ENCODE measurements around the gene EIF2B2.
"Not testable (repeated sequence)": the region's sequence is repeated elsewhere in the genome, so short reads cannot be mapped to it uniquely, and the experiment has no call there.

Gene EIF2B2

DNA sequence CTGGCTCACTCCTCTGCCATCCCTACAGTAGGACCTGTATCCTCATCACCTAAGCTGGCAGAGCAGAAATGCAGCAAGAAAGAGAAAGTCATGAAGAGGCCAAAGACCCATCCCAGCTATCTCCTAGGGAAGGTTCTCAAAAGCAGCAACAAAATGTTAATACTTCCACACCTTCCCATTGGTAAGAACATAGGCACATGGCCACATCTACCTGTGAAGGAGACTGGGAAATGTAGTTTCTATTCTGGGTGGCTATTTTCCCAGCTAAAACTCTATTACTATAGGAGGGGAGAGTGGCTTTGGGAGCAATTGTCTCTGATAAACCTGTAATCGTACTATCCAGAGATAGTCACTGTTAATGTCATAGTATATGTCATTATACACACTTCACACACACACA lies 13.7 kb upstream of the EIF2B2 start:
- no peaks in the 10 kb centered on the region for H3K9me3 Mint-ChIP-seq
- H3K27me3 Mint-ChIP-seq: peaks cover 22% of the 10 kb centered on the region
- no peak overlapping the region for H3K27ac Mint-ChIP-seq
- CTCF ChIA-PET: no interaction called here
- no peak overlapping the region for H3K4me3 Mint-ChIP-seq
- no peaks in the 10 kb centered on the region for H3K4me1 Mint-ChIP-seq
- H3K36me3 Mint-ChIP-seq: no peaks in the 10 kb centered on the region
- DNase-seq: no peak

- H3K9me3 Mint-ChIP-seq, H3K27ac Mint-ChIP-seq, H3K36me3 Mint-ChIP-seq, H3K4me3 Mint-ChIP-seq, DNase-seq, CTCF ChIA-PET, H3K4me1 Mint-ChIP-seq: not testable (repeated sequence)
- peaks cover 12% of the 10 kb centered on the region for H3K27me3 Mint-ChIP-seq
These were observed 8.5 kb upstream of the EIF2B2 start for GRCh38 chr14:74994182-74994581.

DNA sequence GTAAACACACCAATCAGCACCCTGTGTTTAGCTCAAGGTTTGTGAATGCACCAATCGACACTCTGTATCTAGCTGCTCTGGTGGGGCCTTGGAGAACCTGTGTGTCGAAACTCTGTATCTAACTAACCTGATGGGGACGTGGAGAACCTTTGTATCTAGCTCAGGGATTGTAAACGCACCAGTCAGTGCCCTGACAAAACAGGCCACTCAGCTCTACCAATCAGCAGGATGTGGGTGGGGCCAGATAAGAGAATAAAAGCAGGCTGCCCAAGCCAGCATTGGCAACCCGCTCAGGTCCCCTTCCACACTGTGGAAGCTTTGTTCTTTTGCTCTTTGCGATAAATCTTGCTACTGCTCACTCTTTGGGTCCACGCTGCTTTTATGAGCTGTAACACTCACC lies 6.9 kb upstream of the EIF2B2 start:
- H3K4me3 Mint-ChIP-seq, CTCF ChIA-PET: not testable (repeated sequence)

GRCh38 chr14:75001261-75001660 lies 1.5 kb upstream of the EIF2B2 start:
- DNase-seq: no peak
- no peak overlapping the region for H3K4me3 Mint-ChIP-seq
- H3K4me1 Mint-ChIP-seq: peaks cover 38% of the 10 kb centered on the region
- H3K9me3 Mint-ChIP-seq: peaks cover 5% of the 10 kb centered on the region
- H3K27ac Mint-ChIP-seq: no peak overlapping the region
- peaks cover 41% of the 10 kb centered on the region for H3K36me3 Mint-ChIP-seq
- CTCF ChIA-PET: no interaction called here
- peaks cover 14% of the 10 kb centered on the region for H3K27me3 Mint-ChIP-seq

More for the DNA sequence above, 6.9 kb upstream of the EIF2B2 start:
- not testable (repeated sequence) for H3K9me3 Mint-ChIP-seq, H3K27ac Mint-ChIP-seq, H3K4me1 Mint-ChIP-seq, DNase-seq, H3K36me3 Mint-ChIP-seq
- H3K27me3 Mint-ChIP-seq: peaks cover 17% of the 10 kb centered on the region

GRCh38 chr14:75001899-75002298 lies 822 bp upstream of the EIF2B2 start:
- Mint-ChIP-seq H3K27me3 (peaks cover 14% of the 10 kb centered on the region), H3K36me3 (peaks cover 47% of the 10 kb centered on the region), H3K4me1 (peaks cover 44% of the 10 kb centered on the region), H3K27ac (peak overlapping the region; percentile 83), H3K4me3 (peak overlapping the region; percentile 93), H3K9me3 (peaks cover 5% of the 10 kb centered on the region)
- CTCF ChIA-PET: interaction anchor here (0.8 to 3.1 kb wide), 2 partner anchors 54 to 55 kb away, joined by 3 to 17 read pairs; no protein-coding TSS in a partner anchor
- no peak for DNase-seq

DNA sequence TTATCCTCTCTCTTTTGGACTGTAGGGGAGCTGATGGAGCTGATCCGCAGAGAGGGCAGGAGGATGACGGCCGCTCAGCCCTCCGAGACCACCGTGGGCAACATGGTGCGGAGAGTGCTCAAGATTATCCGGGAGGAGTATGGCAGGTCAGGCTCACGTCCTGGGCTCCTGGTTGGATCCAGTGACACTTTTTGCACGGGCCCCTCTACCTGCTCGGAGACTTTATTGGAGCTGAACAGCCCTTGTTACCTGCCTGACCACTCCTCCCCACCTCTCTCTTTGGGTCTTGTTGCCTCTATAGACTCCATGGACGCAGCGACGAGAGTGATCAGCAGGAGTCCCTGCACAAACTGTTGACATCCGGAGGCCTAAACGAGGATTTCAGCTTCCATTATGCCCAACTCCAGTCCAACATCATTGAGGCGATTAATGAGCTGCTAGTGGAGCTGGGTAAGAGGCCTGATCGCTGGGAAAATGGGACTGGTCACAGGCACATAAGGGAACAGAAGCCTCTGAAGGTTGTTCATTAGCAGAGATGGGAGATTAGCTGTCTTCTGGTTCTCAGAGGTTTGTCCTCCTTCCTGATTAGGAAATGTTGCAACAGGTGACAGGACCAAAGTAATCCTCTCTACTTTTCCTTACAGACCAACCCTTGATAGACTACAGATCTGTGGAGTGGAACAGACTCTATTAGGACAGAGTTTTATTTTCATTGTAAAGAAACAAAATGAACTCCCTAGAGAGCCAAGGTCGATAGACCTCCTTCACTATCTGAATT lies 718 bp downstream of the EIF2B2 start:
- Mint-ChIP-seq H3K9me3 (peaks cover 5% of the 10 kb centered on the region), H3K4me1 (peaks cover 50% of the 10 kb centered on the region), H3K36me3 (peaks cover 62% of the 10 kb centered on the region), H3K27ac (peak overlapping the region; percentile 83), H3K27me3 (peaks cover 8% of the 10 kb centered on the region), H3K4me3 (peak overlapping the region; percentile 93)
- CTCF ChIA-PET: interaction anchor here (0.9 to 3.1 kb wide), 2 partner anchors 34 to 57 kb away, joined by 4 to 17 read pairs; no protein-coding TSS in a partner anchor
- DNase-seq: peak; percentile 31

DNA sequence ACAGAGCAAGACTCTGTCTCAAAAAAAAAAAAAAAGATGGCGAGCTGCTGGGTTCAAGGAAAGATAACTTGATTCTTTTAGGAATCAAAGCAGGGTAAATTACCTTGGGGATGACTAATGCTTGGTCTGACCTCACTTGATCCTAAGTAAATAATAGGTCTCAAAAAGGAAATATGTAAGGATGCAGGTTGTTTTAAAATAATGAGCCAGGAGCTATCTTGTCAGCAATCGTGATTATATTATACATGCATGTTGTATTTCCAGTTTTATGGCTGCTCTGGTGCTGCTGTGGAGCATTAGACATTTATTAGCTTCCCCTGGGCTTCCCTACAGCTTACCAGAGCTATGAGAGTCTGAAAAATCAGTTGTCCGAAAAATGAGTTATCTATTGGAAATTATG lies 2.6 kb downstream of the EIF2B2 start:
- Mint-ChIP-seq H3K36me3 (peaks cover 77% of the 10 kb centered on the region), H3K27me3 (no peaks in the 10 kb centered on the region), H3K9me3 (peaks cover 5% of the 10 kb centered on the region), H3K4me1 (peaks cover 50% of the 10 kb centered on the region), H3K4me3 (peak overlapping the region; percentile 16), H3K27ac (no peak overlapping the region)
- CTCF ChIA-PET: interaction anchor here (1.2 to 1.5 kb wide), 2 partner anchors 60 to 61 kb away, joined by 3 read pairs; no protein-coding TSS in a partner anchor
- DNase-seq: no peak

- H3K36me3 Mint-ChIP-seq: peaks cover 64% of the 10 kb centered on the region
- no peaks in the 10 kb centered on the region for H3K27me3 Mint-ChIP-seq
- no peak overlapping the region for H3K27ac Mint-ChIP-seq
- H3K4me1 Mint-ChIP-seq: peaks cover 37% of the 10 kb centered on the region
- DNase-seq: no peak
- no peak overlapping the region for H3K4me3 Mint-ChIP-seq
- H3K9me3 Mint-ChIP-seq: no peaks in the 10 kb centered on the region
- CTCF ChIA-PET: interaction anchor here (1.6 kb wide), 1 partner anchor 79 kb away, joined by 4 read pairs; no protein-coding TSS in a partner anchor
These were observed 6.5 kb downstream of the EIF2B2 start for GRCh38 chr14:75009176-75009575.

DNA sequence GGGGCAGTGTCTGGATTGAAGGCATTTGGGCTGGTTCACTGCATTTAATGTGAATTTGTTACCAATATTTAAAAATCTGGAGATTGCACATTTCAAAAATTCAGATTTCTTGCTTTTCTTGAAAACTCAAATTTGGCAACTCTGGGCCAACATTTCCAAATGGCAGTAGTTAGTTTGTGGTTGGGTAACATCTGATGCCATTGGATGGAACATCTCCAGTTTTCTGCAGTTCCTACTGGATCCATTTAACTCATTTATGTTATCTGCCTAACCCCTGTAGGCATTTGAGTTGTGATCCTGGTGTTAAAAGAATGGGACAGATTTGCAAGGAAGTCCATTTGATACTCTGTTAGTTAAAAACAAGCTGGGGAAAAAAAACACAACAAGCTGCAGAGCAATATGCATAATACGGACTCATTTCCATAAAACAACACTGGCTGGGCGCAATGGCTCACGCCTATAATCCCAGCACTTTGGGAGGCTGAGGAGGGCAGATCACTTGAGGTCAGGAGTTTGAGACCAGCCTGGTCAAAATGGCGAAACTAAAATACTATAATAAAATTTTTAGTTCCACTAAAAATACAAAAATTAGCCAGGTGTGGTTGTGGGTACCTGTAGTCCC lies 7.9 kb downstream of the EIF2B2 start:
- no peak for DNase-seq
- CTCF ChIA-PET: interaction anchor here (1.4 kb wide), 1 partner anchor 105 kb away, joined by 4 read pairs; no protein-coding TSS in a partner anchor
- Mint-ChIP-seq H3K27me3 (no peaks in the 10 kb centered on the region), H3K27ac (no peak overlapping the region), H3K36me3 (peaks cover 55% of the 10 kb centered on the region), H3K9me3 (no peaks in the 10 kb centered on the region), H3K4me1 (peaks cover 24% of the 10 kb centered on the region), H3K4me3 (no peak overlapping the region)

DNA sequence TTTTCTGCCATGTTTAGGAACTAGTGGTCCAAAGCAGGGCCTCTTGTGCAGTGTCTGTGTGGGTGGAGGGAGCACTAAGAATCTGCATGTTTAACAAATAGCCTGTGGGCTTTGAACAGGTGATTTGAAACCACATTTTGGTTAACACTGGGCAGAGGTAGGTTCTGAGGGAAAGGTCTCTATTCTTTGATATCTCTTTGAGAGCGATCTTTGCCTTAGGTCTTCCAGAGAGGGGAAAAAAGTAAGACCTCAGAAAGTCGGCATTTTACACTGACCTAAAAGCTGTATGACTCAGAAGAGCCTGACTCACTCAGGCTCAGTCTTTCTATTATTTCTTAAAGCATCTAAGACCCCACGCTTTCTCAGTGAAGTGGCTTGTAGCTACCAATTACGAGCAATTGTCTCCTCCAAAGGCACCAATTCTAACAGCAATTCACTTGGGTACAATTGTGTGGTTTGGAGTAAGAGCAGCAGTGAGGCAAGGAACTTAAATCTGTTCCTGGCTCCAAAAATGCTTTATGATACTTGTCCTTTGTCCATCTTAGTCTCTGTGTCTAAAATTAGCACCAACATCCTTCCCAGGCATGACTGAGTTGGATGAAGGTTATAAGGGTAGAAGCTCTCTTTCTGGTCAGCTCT lies 8.8 kb downstream of the EIF2B2 start:
- no peaks in the 10 kb centered on the region for H3K9me3 Mint-ChIP-seq
- peaks cover 19% of the 10 kb centered on the region for H3K4me1 Mint-ChIP-seq
- DNase-seq: no peak
- H3K27ac Mint-ChIP-seq: no peak overlapping the region
- CTCF ChIA-PET: interaction anchor here (1.4 to 2.0 kb wide), 2 partner anchors 77 to 106 kb away, joined by 4 to 6 read pairs; no protein-coding TSS in a partner anchor
- no peak overlapping the region for H3K4me3 Mint-ChIP-seq
- peaks cover 53% of the 10 kb centered on the region for H3K36me3 Mint-ChIP-seq
- H3K27me3 Mint-ChIP-seq: no peaks in the 10 kb centered on the region

- Mint-ChIP-seq H3K4me3 (no peak overlapping the region), H3K4me1 (peaks cover 9% of the 10 kb centered on the region), H3K27ac (no peak overlapping the region), H3K27me3 (no peaks in the 10 kb centered on the region), H3K9me3 (no peaks in the 10 kb centered on the region), H3K36me3 (peaks cover 36% of the 10 kb centered on the region)
- CTCF ChIA-PET: interaction anchor here (2.0 kb wide), 1 partner anchor 75 kb away, joined by 6 read pairs; no protein-coding TSS in a partner anchor
- DNase-seq: no peak
These were observed 10.6 kb downstream of the EIF2B2 start for GRCh38 chr14:75013290-75013689.

DNA sequence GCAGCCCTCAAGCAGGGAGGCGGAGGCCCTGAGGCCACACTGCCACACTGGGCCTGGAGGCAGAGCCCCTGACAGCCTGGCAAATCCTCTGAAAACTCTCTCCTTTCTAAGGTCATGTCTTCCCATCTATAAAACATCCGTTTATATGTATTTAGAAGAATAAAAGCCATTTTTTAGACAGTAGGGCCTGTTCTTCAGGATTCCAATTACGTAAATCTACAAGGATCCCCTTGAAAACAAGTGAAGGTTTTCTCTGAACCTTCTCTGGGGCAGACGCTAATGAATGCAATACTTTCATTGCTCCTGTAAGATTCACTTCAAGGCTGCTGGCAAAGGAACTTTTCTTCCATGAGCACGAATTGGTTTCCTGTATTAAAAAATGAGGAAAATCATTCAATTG lies 12.8 kb downstream of the EIF2B2 start:
- H3K4me1 Mint-ChIP-seq: peaks cover 9% of the 10 kb centered on the region
- no peak overlapping the region for H3K27ac Mint-ChIP-seq
- CTCF ChIA-PET: interaction anchor here (0.7 kb wide), 1 partner anchor 73 kb away, joined by 3 read pairs; no protein-coding TSS in a partner anchor
- H3K9me3 Mint-ChIP-seq: no peaks in the 10 kb centered on the region
- H3K4me3 Mint-ChIP-seq: no peak overlapping the region
- no peaks in the 10 kb centered on the region for H3K27me3 Mint-ChIP-seq
- DNase-seq: no peak
- peaks cover 31% of the 10 kb centered on the region for H3K36me3 Mint-ChIP-seq

DNA sequence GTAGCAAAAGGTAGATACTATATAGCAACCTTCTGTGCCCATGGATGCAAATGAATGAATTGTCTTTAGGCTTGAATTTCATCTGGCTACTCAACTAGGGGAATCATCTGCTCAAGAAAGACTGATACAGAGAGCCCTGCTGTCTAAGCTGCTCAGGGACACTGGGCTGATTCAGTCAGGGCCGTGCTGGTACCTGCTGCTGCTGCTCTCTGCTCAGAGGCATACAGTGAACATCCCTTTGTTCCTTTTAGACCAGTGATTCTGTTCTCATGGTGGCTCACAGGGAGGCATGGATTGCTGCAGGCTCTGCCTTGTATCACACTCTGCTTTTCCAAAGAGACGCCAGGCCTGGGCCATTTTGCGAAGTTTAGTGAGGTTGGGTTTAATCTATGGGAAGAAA lies 14.1 kb downstream of the EIF2B2 start:
- CTCF ChIA-PET: no interaction called here
- no peak overlapping the region for H3K4me3 Mint-ChIP-seq
- H3K36me3 Mint-ChIP-seq: peaks cover 31% of the 10 kb centered on the region
- no peak for DNase-seq
- H3K27ac Mint-ChIP-seq: no peak overlapping the region
- H3K9me3 Mint-ChIP-seq: no peaks in the 10 kb centered on the region
- no peaks in the 10 kb centered on the region for H3K27me3 Mint-ChIP-seq
- H3K4me1 Mint-ChIP-seq: peaks cover under 1% of the 10 kb centered on the region

- Mint-ChIP-seq H3K4me1 (no peaks in the 10 kb centered on the region), H3K27me3 (no peaks in the 10 kb centered on the region), H3K27ac (no peak overlapping the region), H3K4me3 (no peak overlapping the region), H3K9me3 (no peaks in the 10 kb centered on the region), H3K36me3 (peaks cover 30% of the 10 kb centered on the region)
- CTCF ChIA-PET: no interaction called here
- DNase-seq: no peak
These were observed 16.0 kb downstream of the EIF2B2 start for GRCh38 chr14:75018694-75019093.
